Activated CD8-positive, alpha-beta memory T cell treated with anti-CD3 and anti-CD28 coated beads, Interleukin-2, amount 50 U/mL, for 1 hour (primary cell): Measurements from ENCODE around the gene LYVE1.

Experiments used
- DNase-seq: peaks from one replicate; pipeline ENCODE4 v3.0.0-alpha.2; 2020; ENCODE audit errors: extremely low read depth

The LYVE1 gene

GRCh38 chr11:10522921-10523320 is 45.5 kb downstream of the LYVE1 start:
- DNase-seq = no peak

GRCh38 chr11:10522276-10522675 is 46.2 kb downstream of the LYVE1 start:
- no peak for DNase-seq

- no peak for DNase-seq
Measured at GRCh38 chr11:10520562-10520961, 47.9 kb downstream of the LYVE1 start.

GRCh38 chr11:10519630-10520029 is 48.8 kb downstream of the LYVE1 start:
- no peak for DNase-seq

- DNase-seq = no peak
Measured at GRCh38 chr11:10518891-10519290, 49.6 kb downstream of the LYVE1 start.

GRCh38 chr11:10518123-10518522 is 50.3 kb downstream of the LYVE1 start:
- DNase-seq = no peak

GRCh38 chr11:10515418-10515817 is 53.0 kb downstream of the LYVE1 start:
- no peak for DNase-seq

- DNase-seq = no peak
Measured at GRCh38 chr11:10514709-10515108, 53.8 kb downstream of the LYVE1 start.

GRCh38 chr11:10514202-10514601 is 54.3 kb downstream of the LYVE1 start:
- DNase-seq = no peak

- DNase-seq = no peak
Measured at GRCh38 chr11:10511181-10511621, 57.3 kb downstream of the LYVE1 start.
